Gastrocnemius medialis (tissue), 4 donors: ENCODE results near the gene HDAC6.

Experiments
- POLR2A ChIP-seq, 2 donors: fragments of 450-650 bp; IDR thresholded peaks; one replicate each; pipeline ENCODE4 v1.6.1; 2017; ENCODE audit warnings: antibody characterized with exemption in 2 of 2, mild to moderate bottlenecking in 2 of 2, moderate library complexity in 2 of 2
- TF ChIP-seq, protein P1 (sequence below), 5 experiments: fragments of 450-650 bp in 3 of 5; fragments of 200-600 bp in 2 of 5; sonication (generic) in 2 of 5; IDR thresholded peaks in 4 of 5; conservative IDR thresholded peaks in 1 of 5; 1 replicate in 4 of 5; 2 replicates in 1 of 5; pipeline ENCODE4 v1.5.1; 2016 to 2019; ENCODE audit warnings: antibody characterized with exemption in 5 of 5, mild to moderate bottlenecking in 3 of 5, moderate library complexity in 3 of 5

DNA sequence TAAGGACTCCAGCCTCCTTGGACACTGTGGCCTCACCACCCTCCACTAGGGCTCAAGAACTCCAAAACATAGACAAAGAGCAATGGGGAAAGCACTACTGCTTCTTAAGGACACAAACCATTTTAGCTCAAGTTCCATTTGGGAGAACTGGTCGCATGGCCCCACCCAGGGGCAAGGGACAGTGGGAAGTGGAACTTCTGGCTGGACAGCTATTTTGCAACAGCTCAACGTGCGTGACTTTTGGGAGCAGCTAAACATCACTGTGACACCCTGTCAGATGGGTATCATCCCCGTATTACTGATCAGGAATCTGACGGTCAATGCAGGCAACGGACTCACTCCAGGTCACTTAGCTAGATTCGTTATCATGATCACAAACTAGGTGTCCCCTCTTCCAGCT lies 49.4 kb upstream of the HDAC6 start:
- TF ChIP-seq POLR2A (IDR thresholded peaks at IDR 0.05), result no peak
- TF ChIP-seq, protein P1, sequence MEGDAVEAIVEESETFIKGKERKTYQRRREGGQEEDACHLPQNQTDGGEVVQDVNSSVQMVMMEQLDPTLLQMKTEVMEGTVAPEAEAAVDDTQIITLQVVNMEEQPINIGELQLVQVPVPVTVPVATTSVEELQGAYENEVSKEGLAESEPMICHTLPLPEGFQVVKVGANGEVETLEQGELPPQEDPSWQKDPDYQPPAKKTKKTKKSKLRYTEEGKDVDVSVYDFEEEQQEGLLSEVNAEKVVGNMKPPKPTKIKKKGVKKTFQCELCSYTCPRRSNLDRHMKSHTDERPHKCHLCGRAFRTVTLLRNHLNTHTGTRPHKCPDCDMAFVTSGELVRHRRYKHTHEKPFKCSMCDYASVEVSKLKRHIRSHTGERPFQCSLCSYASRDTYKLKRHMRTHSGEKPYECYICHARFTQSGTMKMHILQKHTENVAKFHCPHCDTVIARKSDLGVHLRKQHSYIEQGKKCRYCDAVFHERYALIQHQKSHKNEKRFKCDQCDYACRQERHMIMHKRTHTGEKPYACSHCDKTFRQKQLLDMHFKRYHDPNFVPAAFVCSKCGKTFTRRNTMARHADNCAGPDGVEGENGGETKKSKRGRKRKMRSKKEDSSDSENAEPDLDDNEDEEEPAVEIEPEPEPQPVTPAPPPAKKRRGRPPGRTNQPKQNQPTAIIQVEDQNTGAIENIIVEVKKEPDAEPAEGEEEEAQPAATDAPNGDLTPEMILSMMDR (IDR thresholded peaks at IDR 0.05 in 4 of 5, conservative IDR thresholded peaks at IDR 0.05 in 1 of 5), result no peak
